Aorta (tissue), 5 donors: Measurements from ENCODE around the gene PSTK. TPM values are rescaled to one million over a fixed set of nuclear protein-coding genes. Genes with fewer than 3 reads are reported as not detected.

Experiments
- ATAC-seq: fragments of 200-7000 bp; cut with Tn5 transposase; one replicate; pipeline ENCODE4 v1.9.1; 2022; ENCODE audit warnings: moderate library complexity; ENCODE audit not compliant: low FRiP score
- DNase-seq, 2 donors: peaks; one replicate each; pipeline ENCODE4 v3.0.0-alpha.2; 2020
- H3K27ac ChIP-seq, 2 donors: one replicate each; pipeline ENCODE4 v1.5.1; 2013; ENCODE audit warnings: low read length in 2 of 2, mild to moderate bottlenecking in 2 of 2, moderate library complexity in 2 of 2, control low read depth in 1 of 2, inconsistent platforms in 1 of 2, low read depth in 1 of 2
- H3K27me3 ChIP-seq, 2 donors: one replicate each; pipeline ENCODE4 v1.6.1; 2013; ENCODE audit warnings: control low read depth in 1 of 2, low read length in 1 of 2, mild to moderate bottlenecking in 1 of 2, moderate library complexity in 1 of 2; ENCODE audit not compliant: insufficient read depth in 2 of 2, control insufficient read depth in 1 of 2
- H3K36me3 ChIP-seq, 2 donors: one replicate each; pipeline ENCODE4 v1.6.1; 2013; ENCODE audit warnings: control low read depth in 1 of 2, low read length in 1 of 2, mild to moderate bottlenecking in 1 of 2; ENCODE audit not compliant: insufficient read depth in 2 of 2, control insufficient read depth in 1 of 2
- H3K4me1 ChIP-seq, 2 donors: one replicate each; pipeline ENCODE4 v1.6.1; 2013; ENCODE audit warnings: low read length in 2 of 2, control low read depth in 1 of 2, mild to moderate bottlenecking in 1 of 2, moderate library complexity in 1 of 2; ENCODE audit not compliant: insufficient read depth in 2 of 2, control insufficient read depth in 1 of 2
- H3K4me3 ChIP-seq, 2 donors: one replicate each; pipeline ENCODE4 v1.5.1; 2013; ENCODE audit warnings: low read length in 2 of 2, control low read depth in 1 of 2, mild to moderate bottlenecking in 1 of 2
- H3K9me3 ChIP-seq: one replicate; pipeline ENCODE4 v1.6.1; 2013; ENCODE audit warnings: mild to moderate bottlenecking, low read length; ENCODE audit not compliant: control insufficient read depth
- WGBS, 2 donors: extraction: QIAGEN DNeasy Blood & Tissue Kit; methylation state at CpG; one replicate each; pipeline ENCODE4 v1.1.7; 2013; 5-methylcytosine and 5-hydroxymethylcytosine counted together
- intact Hi-C, 2 donors: fragments of 100-400 bp; cut with DNase I; formaldehyde crosslinking; loops; one replicate each; pipeline versions ENCODE4 v1.14.2 to v1.15.0; 2022
- polyA plus RNA-seq, 2 donors: library from polyadenylated mRNA; stranded (reverse); fragments of 200-250 nt; gene quantifications; one replicate each; pipeline ENCODE4 v1.2.3, GENCODE V29; 2013
- total RNA-seq, 2 donors: library from RNA; stranded (reverse); fragmentation: NEBNext Ultra II Directional; extraction: Animal tissue kit (Norgen Biotek cat#: 25700); gene quantifications; one replicate each; pipeline ENCODE4 v1.2.1, GENCODE V29; 2021
- donor health status: healthy with polysubstance abuse.
- donor health status: Bipolar disorder and iron deficiency.
- donor health status: DM: no; HTN: no; CAD: no.
- donor health status: DM: no; HTN: no; CAD: no.
- donor health status: DM: yes; HTN: yes; CAD: no.

The PSTK gene
- total and polyA plus RNA-seq, 4 donors, result 0.88 to 3.8 (median 1.8) TPM

DNA sequence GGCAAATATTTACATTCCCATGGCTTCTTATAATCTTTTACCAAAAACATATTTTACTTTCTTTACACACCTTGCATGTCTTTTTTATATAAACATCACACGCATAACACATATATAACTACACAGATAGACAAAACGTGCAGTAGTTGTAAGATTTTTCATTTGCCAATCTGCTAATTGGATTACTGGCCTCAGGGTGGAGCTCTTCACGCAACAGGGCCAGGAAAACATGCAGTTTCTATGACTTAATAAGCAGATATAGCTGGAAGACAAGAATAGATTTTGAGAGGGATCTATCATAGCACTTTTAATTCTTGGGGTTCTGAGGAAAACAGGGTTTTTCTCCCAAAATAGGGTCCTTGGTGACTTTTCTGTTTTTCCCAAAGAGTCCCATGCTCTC lies 41.3 kb downstream of the PSTK start:
- intact Hi-C loops, result no loop called here
- no peaks in the 10 kb centered on the region for H3K9me3 ChIP-seq
- no peak overlapping the region for H3K4me3 ChIP-seq
- ATAC-seq, result no peak
- no peaks in the 10 kb centered on the region for H3K36me3 ChIP-seq
- H3K4me1 ChIP-seq, result peaks cover 0 to 1% of the 10 kb centered on the region in 2 donors
- no peak for DNase-seq
- no peaks in the 10 kb centered on the region for H3K27me3 ChIP-seq
- no peak overlapping the region for H3K27ac ChIP-seq
- 83 to 88% methylated on average over 3 of the region's 3 CpGs for WGBS, 2 donors

DNA sequence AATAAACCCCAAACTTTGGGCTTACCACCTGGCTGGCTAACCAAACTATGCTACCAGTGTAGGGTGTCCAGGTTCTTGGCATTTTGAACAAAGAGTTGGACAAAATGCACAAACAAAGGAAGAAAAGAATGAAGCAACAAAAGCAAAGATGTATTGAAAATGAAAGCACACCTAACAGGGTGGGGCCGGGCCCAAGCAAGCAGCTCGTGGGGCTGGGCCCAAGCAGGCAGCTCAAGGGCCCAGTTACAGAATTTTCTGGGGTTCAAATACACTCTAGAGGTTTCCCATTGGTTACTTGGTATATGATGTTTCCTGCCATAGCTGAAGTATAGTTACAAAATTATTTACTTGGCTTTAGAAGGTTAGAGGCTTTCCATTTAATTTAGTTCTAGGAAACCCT lies 44.3 kb downstream of the PSTK start:
- ATAC-seq (no peak), DNase-seq (no peak)
- H3K27me3 ChIP-seq, result no peaks in the 10 kb centered on the region
- H3K4me3 ChIP-seq, result no peak overlapping the region
- 86 to 95% methylated on average over 2 of the region's 2 CpGs for WGBS, 2 donors
- intact Hi-C loops, result no loop called here
- H3K27ac ChIP-seq, result no peak overlapping the region
- H3K9me3 ChIP-seq, result no peaks in the 10 kb centered on the region
- H3K36me3 ChIP-seq, result no peaks in the 10 kb centered on the region
- H3K4me1 ChIP-seq, result peaks cover 0 to 1% of the 10 kb centered on the region in 2 donors

DNA sequence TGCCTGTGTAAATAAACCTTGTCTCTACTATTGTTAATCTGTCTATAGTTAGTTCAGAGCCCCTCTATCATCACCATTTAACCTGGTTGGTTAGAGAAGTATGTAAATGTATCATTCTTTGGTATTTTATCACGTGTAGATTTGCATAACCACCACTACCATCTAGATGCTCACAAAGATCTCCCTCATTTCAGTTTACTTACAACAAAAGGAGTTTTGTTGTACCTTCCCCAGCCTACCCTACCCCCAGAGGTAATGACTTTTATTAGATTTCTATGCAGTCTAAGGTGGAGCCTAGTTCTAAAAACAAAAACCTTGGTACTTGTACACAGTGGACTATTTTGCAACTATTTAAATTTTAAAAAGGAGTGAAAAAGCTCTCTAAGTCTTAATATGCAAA lies 46.1 kb downstream of the PSTK start:
- ATAC-seq (no peak), DNase-seq (no peak)
- Histone ChIP-seq H3K9me3 (no peaks in the 10 kb centered on the region), H3K27me3 (no peaks in the 10 kb centered on the region), H3K4me3 (no peak overlapping the region), H3K4me1 (no peaks in the 10 kb centered on the region), H3K36me3 (no peaks in the 10 kb centered on the region), H3K27ac (no peak overlapping the region)
- 42 to 57% methylated on average over 1 of the region's 1 CpG for WGBS, 2 donors
- intact Hi-C loops, result no loop called here

DNA sequence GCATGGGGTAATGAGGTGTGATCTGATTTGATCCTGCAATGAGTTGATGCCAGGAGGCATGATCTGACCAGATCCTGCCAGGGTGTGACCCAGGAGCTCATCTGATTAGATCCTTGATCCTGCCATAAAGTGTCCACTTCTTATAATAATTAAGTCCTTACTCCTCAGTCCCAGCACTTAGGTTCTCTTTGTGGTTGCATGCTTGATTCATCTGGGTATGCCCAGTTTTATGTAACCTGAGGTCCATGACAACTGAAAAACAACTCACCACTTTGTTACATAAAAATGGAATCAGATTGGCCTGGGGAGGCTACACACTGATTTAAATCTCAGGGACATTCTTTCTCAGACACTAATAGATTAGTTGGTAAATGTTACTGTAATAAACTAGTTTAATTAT lies 47.7 kb downstream of the PSTK start:
- intact Hi-C loops, result no loop called here

DNA sequence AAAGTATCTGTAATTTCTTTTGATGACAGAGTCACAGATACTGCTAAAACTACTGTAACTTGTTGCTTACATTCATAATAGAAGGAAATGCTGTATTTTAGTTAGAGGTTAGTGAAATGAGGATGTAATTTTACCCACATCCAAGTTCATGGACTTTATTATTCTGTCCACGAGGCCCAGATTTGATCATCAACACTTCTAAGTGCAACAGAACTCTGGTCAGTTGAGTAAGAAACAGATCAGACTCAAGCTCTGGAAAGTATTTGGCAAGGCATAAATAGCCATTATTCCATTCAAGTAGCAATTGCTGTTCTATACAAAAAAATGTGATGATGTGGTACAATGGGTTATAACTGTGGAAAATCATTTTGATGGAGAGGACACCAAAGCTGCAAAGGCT lies 50.9 kb downstream of the PSTK start:
- Histone ChIP-seq H3K9me3 (no peaks in the 10 kb centered on the region), H3K27ac (no peak overlapping the region), H3K27me3 (no peaks in the 10 kb centered on the region), H3K36me3 (no peaks in the 10 kb centered on the region), H3K4me1 (no peaks in the 10 kb centered on the region), H3K4me3 (no peak overlapping the region)
- no peak for ATAC-seq
- intact Hi-C loops, result no loop called here
- 81 to 83% methylated on average over 1 of the region's 1 CpG for WGBS, 2 donors
- no peak for DNase-seq

More for the DNA sequence above, 47.7 kb downstream of the PSTK start:
- no peak overlapping the region for H3K4me3 ChIP-seq
- DNase-seq, result no peak
- ATAC-seq, result no peak
- no peaks in the 10 kb centered on the region for H3K36me3 ChIP-seq
- H3K27ac ChIP-seq, result no peak overlapping the region
- no peaks in the 10 kb centered on the region for H3K4me1 ChIP-seq
- no peaks in the 10 kb centered on the region for H3K27me3 ChIP-seq
- H3K9me3 ChIP-seq, result no peaks in the 10 kb centered on the region

DNA sequence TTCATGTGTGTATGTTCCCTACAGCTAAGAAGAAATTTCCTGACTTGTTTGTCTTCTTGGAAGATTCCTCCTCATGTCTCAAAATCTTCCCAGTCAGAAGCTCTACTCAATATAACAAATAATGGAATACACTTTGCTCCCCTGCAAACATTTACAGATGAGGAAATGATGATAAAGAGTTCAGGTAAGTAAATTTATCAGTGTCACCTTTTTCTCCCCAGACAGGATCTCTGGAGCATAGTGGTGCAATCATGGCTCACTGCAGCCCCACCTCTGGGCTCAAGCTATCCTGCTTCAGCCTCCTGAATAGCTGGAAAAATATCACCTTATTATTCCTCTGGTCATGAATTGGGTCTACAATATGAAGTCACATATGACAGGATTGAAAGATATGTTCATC lies 54.1 kb downstream of the PSTK start:
- Histone ChIP-seq H3K4me1 (no peaks in the 10 kb centered on the region), H3K27ac (no peak overlapping the region), H3K9me3 (no peaks in the 10 kb centered on the region), H3K36me3 (peaks cover 0 to 2% of the 10 kb centered on the region in 2 donors), H3K4me3 (no peak overlapping the region), H3K27me3 (no peaks in the 10 kb centered on the region)
- DNase-seq (no peak), ATAC-seq (no peak)
- intact Hi-C loops, result no loop called here

DNA sequence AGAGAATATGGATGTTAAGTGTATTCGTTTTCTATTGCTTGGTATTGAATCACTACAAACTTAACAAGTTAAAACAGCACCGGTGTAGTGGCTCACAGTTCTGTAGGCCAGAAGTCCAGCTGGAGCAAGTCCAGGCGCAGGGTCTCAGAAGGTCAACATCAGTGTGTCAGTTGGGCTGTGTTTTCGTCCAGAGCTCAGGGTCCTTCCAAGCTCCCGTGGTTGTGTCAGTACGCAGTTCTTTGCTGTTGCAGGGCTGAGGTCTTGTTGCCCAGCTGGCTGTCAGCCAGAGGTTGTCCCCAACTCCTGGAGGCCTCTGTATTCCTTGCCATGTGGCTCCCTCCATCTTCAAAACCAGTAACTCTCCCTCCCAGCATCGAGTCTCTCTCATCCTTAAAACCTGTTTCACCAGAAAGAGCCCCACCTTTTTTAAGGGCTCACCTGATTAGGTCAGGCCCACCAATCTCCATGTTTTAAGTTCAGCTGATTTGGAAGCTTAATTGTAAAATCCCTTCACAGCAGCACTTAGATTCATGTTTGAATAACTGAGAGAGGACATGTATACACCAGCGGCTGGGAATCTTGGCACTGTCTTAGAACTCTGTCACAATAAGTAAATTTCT lies 55.4 kb downstream of the PSTK start:
- Histone ChIP-seq H3K27me3 (no peaks in the 10 kb centered on the region), H3K27ac (no peak overlapping the region), H3K4me3 (no peak overlapping the region), H3K9me3 (no peaks in the 10 kb centered on the region), H3K36me3 (peaks cover 0 to 2% of the 10 kb centered on the region in 2 donors), H3K4me1 (no peaks in the 10 kb centered on the region)
- WGBS, 2 donors, result 86 to 88% methylated on average over 8 of the region's 8 CpGs
- DNase-seq (no peak), ATAC-seq (no peak)
- intact Hi-C loops, result no loop called here

DNA sequence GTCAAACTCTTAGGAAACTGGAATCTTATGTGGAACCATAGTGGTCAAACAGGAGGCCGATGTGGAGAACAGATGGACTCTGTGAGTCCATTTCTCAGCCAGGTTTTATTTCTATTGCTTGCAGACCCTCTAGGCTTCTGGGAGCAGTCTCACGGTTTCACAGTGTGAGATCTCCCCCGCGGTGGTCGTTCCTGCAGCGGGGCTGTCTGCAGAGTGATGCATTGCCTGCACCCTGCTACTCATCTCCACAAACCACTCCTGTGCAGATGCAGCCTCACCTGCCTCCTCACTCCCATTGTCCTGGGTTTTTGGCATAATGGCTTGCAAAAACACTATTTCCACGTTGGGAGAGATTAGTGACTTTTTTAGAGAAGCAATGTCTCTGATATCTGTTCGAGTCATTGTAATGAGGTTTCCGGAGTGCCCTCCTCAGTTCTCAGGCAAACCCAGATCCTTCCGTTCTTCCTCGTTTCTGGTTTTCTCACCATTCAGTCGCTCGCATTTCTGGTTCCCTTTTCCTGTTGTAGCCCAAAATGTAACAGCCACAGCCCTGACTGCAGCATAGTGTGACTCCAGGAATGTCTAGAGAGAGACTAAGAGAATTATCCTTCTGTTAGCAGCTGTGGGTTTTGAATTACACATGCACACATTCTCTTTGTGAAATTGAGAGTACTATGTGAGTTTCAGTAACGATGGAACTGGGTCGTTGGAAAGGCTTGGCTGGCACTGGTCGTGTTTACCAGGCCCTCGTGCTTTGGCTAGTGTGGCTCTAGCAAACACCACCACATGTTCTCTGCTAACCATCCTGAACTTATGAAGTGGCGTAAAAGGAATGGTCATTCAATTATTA lies 58.8 kb downstream of the PSTK start:
- H3K27ac ChIP-seq, result no peak overlapping the region

DNA sequence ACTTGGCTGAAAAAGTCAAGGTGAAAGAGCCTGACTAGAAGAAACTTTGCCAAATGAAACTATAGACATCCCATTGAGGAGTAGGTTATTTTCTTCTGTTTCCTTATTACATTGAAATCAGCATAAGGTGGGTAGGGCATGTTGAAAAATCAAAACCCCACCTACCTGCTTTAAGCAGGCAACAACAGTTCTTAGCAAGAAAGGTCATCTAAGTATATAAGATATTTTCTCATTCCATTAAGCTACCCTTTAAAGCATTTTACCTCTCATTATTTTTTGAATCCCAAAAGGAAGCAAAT lies 59.4 kb downstream of the PSTK start:
- Histone ChIP-seq H3K4me1 (no peaks in the 10 kb centered on the region), H3K27me3 (no peaks in the 10 kb centered on the region), H3K9me3 (no peaks in the 10 kb centered on the region), H3K27ac (no peak overlapping the region), H3K36me3 (peaks cover 0 to 2% of the 10 kb centered on the region in 2 donors), H3K4me3 (no peak overlapping the region)
- intact Hi-C loops, result no loop called here
- DNase-seq (no peak), ATAC-seq (no peak)

More for the DNA sequence above, 58.8 kb downstream of the PSTK start:
- WGBS, 2 donors, result 66% methylated on average over 18 of the region's 18 CpGs
- H3K27me3 ChIP-seq, result no peaks in the 10 kb centered on the region
- H3K4me3 ChIP-seq, result no peak overlapping the region
- no peaks in the 10 kb centered on the region for H3K4me1 ChIP-seq
- intact Hi-C loops, result no loop called here
- ATAC-seq (no peak), DNase-seq (no peak)
- peaks cover 0 to 2% of the 10 kb centered on the region in 2 donors for H3K36me3 ChIP-seq
- no peaks in the 10 kb centered on the region for H3K9me3 ChIP-seq
